ENCODE measurements around the gene CACNB1. TPM values are rescaled to one million over a fixed set of nuclear protein-coding genes. Genes with fewer than 3 reads are reported as not detected.

CACNB1 gene
- total RNA-seq, 3 donors from 2014 or later (not counting 1 experiment from before 2014, with no cell fraction given): 23.7 to 28.5 (median 28.1) TPM

DNA sequence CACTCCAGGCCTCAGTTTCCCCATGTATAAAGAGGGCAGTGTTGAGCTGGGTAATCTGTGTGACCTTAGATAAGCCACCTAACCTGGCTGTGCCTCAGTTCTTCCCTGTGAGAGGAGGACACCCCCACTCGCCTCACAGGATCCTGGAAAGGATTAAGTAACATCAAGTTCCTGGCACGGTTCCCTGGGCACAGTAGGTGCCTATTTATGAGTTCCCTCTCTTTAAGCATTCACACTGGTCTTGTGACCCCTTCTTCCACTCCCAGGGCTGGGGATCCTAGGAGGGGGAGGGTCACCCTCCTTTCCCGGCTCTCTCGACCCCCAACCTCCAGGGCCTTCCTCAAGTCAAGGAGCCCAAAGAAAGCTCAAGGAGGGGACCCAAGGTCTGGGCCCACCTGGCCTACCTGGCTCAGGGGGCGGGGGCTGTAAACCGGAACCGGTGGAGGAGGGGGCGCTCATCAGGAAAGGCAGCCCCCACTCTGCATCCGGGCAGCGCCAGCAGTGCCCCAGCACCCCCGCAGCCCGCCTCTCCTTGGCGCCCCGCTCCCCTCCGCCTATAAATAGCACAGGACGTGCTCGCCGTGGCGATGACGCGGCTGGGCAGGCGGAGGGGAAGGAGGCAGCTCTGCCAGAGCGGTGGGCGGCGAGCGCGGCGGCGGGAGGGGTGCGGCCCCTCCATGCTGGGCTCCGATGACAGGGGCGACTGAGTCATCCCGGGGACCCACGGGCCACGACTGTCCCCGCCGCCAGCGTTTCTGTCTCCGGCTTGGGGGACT, 12.0 kb upstream of the CACNB1 start:
- 3% methylated on average over 39 of the region's 39 CpGs for WGBS (ENCODE audit: insufficient coverage)
- Mint-ChIP-seq H3K27me3 (ENCODE audit: low read depth in 2 of 2) (peaks cover 0 to 15% of the 10 kb centered on the region in 2 donors), H3K9me3 (no peaks in the 10 kb centered on the region), H3K4me1 (peaks cover 0 to 14% of the 10 kb centered on the region in 2 donors), H3K36me3 (no peaks in the 10 kb centered on the region), H3K27ac (peak overlapping the region in 1 of 2 donors; percentile 86), H3K4me3 (peak overlapping the region; percentile 25)
- Histone ChIP-seq H3K4me1 (ENCODE audit: control insufficient read depth, insufficient read depth, low read length) (peaks cover 29% of the 10 kb centered on the region), H3K36me3 (ENCODE audit: control insufficient read depth, insufficient read depth, low read length) (peaks cover 8% of the 10 kb centered on the region), H3K27ac (ENCODE audit: low read length) (no peak overlapping the region), H3K4me3 (ENCODE audit: low read length) (peak overlapping the region; percentile 24), H3K27me3 (ENCODE audit: control insufficient read depth, insufficient read depth, low read length) (peaks cover 10% of the 10 kb centered on the region), H3K9me3 (ENCODE audit: control insufficient read depth, insufficient read depth, low read length) (no peaks in the 10 kb centered on the region)
- ATAC-seq (peak; percentile 74 to 93 (median 81)), DNase-seq (peak; percentile 69 to 79)
- TF ChIP-seq CTCF (IDR thresholded peaks at IDR 0.05): no peak
- intact Hi-C loops (cut with micrococcal nuclease): no loop called here

GRCh38 chr17:39208893-39209292, 11.4 kb upstream of the CACNB1 start:
- TF ChIP-seq CTCF (IDR thresholded peaks at IDR 0.05): no peak
- Mint-ChIP-seq H3K4me1 (peaks cover 0 to 18% of the 10 kb centered on the region in 2 donors), H3K27ac (peak overlapping the region in 1 of 2 donors; percentile 86), H3K36me3 (no peaks in the 10 kb centered on the region), H3K27me3 (ENCODE audit: low read depth in 2 of 2) (peaks cover 0 to 15% of the 10 kb centered on the region in 2 donors), H3K9me3 (no peaks in the 10 kb centered on the region), H3K4me3 (no peak overlapping the region)
- Histone ChIP-seq H3K36me3 (ENCODE audit: control insufficient read depth, insufficient read depth, low read length) (peaks cover 14% of the 10 kb centered on the region), H3K27ac (ENCODE audit: low read length) (no peak overlapping the region), H3K4me3 (ENCODE audit: low read length) (no peak overlapping the region), H3K4me1 (ENCODE audit: control insufficient read depth, insufficient read depth, low read length) (peaks cover 29% of the 10 kb centered on the region), H3K9me3 (ENCODE audit: control insufficient read depth, insufficient read depth, low read length) (no peaks in the 10 kb centered on the region), H3K27me3 (ENCODE audit: control insufficient read depth, insufficient read depth, low read length) (peaks cover 10% of the 10 kb centered on the region)
- peak in 1 of 2 donors; percentile 47 for DNase-seq
- 70% methylated on average over 8 of the region's 8 CpGs for WGBS (ENCODE audit: insufficient coverage)
- intact Hi-C loops (cut with micrococcal nuclease): no loop called here
- no peak for ATAC-seq

DNA sequence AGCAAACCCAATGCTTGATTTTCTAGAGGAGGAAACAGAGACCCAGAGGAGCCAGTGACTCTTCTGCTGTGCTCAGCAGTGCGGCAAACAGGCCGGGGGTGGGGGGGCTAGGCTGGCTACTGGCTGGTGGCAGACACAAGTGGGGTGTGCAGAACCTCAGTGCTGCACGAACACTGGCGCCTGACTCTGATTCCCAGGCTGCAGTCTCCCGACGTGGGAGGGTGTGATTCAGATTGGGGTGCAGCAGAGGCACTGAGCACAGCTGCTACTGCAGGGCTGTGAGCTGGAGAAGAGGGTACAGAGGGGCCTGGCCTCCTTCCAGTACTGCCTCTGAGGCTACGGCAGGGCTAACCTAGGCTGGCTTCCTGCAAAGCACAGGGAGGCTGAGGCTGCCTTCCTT, 10.7 kb upstream of the CACNB1 start:
- 53% methylated on average over 7 of the region's 7 CpGs for WGBS (ENCODE audit: insufficient coverage)
- Mint-ChIP-seq H3K4me3 (no peak overlapping the region), H3K4me1 (peaks cover 0 to 18% of the 10 kb centered on the region in 2 donors), H3K27me3 (ENCODE audit: low read depth in 2 of 2) (peaks cover 0 to 11% of the 10 kb centered on the region in 2 donors), H3K9me3 (no peaks in the 10 kb centered on the region), H3K36me3 (no peaks in the 10 kb centered on the region), H3K27ac (no peak overlapping the region)
- no peak overlapping the region for H3K27ac ChIP-seq (ENCODE audit: low read length)
- DNase-seq (peak in 1 of 2 donors; percentile 31), ATAC-seq (no peak)
- peaks cover 21% of the 10 kb centered on the region for H3K36me3 ChIP-seq (ENCODE audit: control insufficient read depth, insufficient read depth, low read length)
- peaks cover 10% of the 10 kb centered on the region for H3K27me3 ChIP-seq (ENCODE audit: control insufficient read depth, insufficient read depth, low read length)
- TF ChIP-seq CTCF (IDR thresholded peaks at IDR 0.05): no peak
- peaks cover 29% of the 10 kb centered on the region for H3K4me1 ChIP-seq (ENCODE audit: control insufficient read depth, insufficient read depth, low read length)
- H3K9me3 ChIP-seq (ENCODE audit: control insufficient read depth, insufficient read depth, low read length): no peaks in the 10 kb centered on the region
- intact Hi-C loops (cut with micrococcal nuclease): no loop called here
- H3K4me3 ChIP-seq (ENCODE audit: low read length): no peak overlapping the region
